ENCODE measurements around the gene PRPSAP1.

The PRPSAP1 gene

GRCh38 chr17:76266244-76266938, 87.3 kb downstream of the PRPSAP1 start:
- peak overlapping the region; percentile 85 for H3K4me3 ChIP-seq (ENCODE audit: low read depth, low read length)
- TF ChIP-seq MYC (IDR thresholded peaks at IDR 0.05; ENCODE audit: low read depth, low read length) (no peak), POLR2A (IDR thresholded peaks at IDR 0.05; ENCODE audit: extremely low read depth, insufficient read length) (no peak)
- peak; percentile 54 for DNase-seq (ENCODE audit: low read depth)

GRCh38 chr17:76265624-76266243, 88.0 kb downstream of the PRPSAP1 start:
- peak; percentile 10; the same call in 1 of the 2 replicates for TF ChIP-seq MYC (IDR thresholded peaks at IDR 0.05; ENCODE audit: low read depth, low read length)
- TF ChIP-seq POLR2A (IDR thresholded peaks at IDR 0.05; ENCODE audit: extremely low read depth, insufficient read length), result no peak
- peak; percentile 66; the same call in 1 of the 2 replicates for TF ChIP-seq MAX (IDR thresholded peaks at IDR 0.05; ENCODE audit: low read depth, low read length)
- TF ChIP-seq CTCF (IDR thresholded peaks at IDR 0.05; ENCODE audit: low read depth, low read length), result no peak
- H3K4me3 ChIP-seq (ENCODE audit: low read depth, low read length), result peak overlapping the region; percentile 85

GRCh38 chr17:76264755-76265623, 88.7 kb downstream of the PRPSAP1 start, which contains the start of gene UBALD2:
TSS of gene UBALD2 (plus strand) at chr17:76265348. CDS start at chr17:76265506, 158 bp downstream.
- TF ChIP-seq POLR2A (IDR thresholded peaks at IDR 0.05; ENCODE audit: extremely low read depth, insufficient read length) (peak; percentile 69), MYC (IDR thresholded peaks at IDR 0.05; ENCODE audit: low read depth, low read length) (peak; percentile 82), CTCF (IDR thresholded peaks at IDR 0.05; ENCODE audit: low read depth, low read length) (no peak), MAX (IDR thresholded peaks at IDR 0.05; ENCODE audit: low read depth, low read length) (peak; percentile 72)
- H3K4me3 ChIP-seq (ENCODE audit: low read depth, low read length), result peak within 1 kb of the TSS; percentile 85
- DNase-seq (ENCODE audit: low read depth), result peak; percentile 99

More at GRCh38 chr17:76265624-76266243, 88.0 kb downstream of the PRPSAP1 start:
- peak; percentile 63 for DNase-seq (ENCODE audit: low read depth)

- peak overlapping the region; percentile 47 for H3K4me3 ChIP-seq (ENCODE audit: low read depth, low read length)
- TF ChIP-seq MYC (IDR thresholded peaks at IDR 0.05; ENCODE audit: low read depth, low read length) (no peak), MAX (IDR thresholded peaks at IDR 0.05; ENCODE audit: low read depth, low read length) (no peak), POLR2A (IDR thresholded peaks at IDR 0.05; ENCODE audit: extremely low read depth, insufficient read length) (no peak), CTCF (IDR thresholded peaks at IDR 0.05; ENCODE audit: low read depth, low read length) (no peak)
- no peak for DNase-seq (ENCODE audit: low read depth)
Measured at GRCh38 chr17:76264425-76264754, 89.3 kb downstream of the PRPSAP1 start.

- DNase-seq (ENCODE audit: low read depth), result no peak
- TF ChIP-seq CTCF (IDR thresholded peaks at IDR 0.05; ENCODE audit: low read depth, low read length) (no peak), MYC (IDR thresholded peaks at IDR 0.05; ENCODE audit: low read depth, low read length) (no peak), POLR2A (IDR thresholded peaks at IDR 0.05; ENCODE audit: extremely low read depth, insufficient read length) (no peak), MAX (IDR thresholded peaks at IDR 0.05; ENCODE audit: low read depth, low read length) (no peak)
- no peak overlapping the region for H3K4me3 ChIP-seq (ENCODE audit: low read depth, low read length)
Measured at GRCh38 chr17:76263896-76264295, 89.8 kb downstream of the PRPSAP1 start.

Measured in NB4 (cell line).